Left lobe of liver (tissue), 2 donors: ENCODE results near the gene UBE2K. TPM values are rescaled to one million over a fixed set of nuclear protein-coding genes. Genes with fewer than 3 reads are reported as not detected.
"Not testable (repeated sequence)": the region's sequence is repeated elsewhere in the genome, so short reads cannot be mapped to it uniquely, and the experiment has no call there.

Experiments
- ATAC-seq: fragments of 200-7000 bp; cut with Tn5 transposase; one replicate; pipeline ENCODE4 v1.9.1; 2020; ENCODE audit warnings: mild to moderate bottlenecking, moderate library complexity
- DNase-seq: peaks from one replicate; pipeline ENCODE4 v3.0.0-alpha.2; 2020; ENCODE audit warnings: low spot score
- total RNA-seq: library from RNA; stranded (reverse); gene quantifications from one replicate; pipeline ENCODE4 v1.2.1, GENCODE V29; 2021
- donor health status: DM: no; HTN: no; CAD: no; lungs with moderate emphysema.
- donor health status: DM: no; HTN: yes; CAD: no.

UBE2K gene
- total RNA-seq, 1 donor from 2014 or later = 43.4 TPM

GRCh38 chr4:39785083-39785482, 87.1 kb downstream of the UBE2K start:
- DNase-seq (no peak), ATAC-seq (no peak)

- ATAC-seq (peak; percentile 28), DNase-seq (no peak)
These were observed 88.9 kb downstream of the UBE2K start for GRCh38 chr4:39786838-39787237.

GRCh38 chr4:39792128-39792527, 94.2 kb downstream of the UBE2K start:
- ATAC-seq = no peak
- no peak for DNase-seq

GRCh38 chr4:39792529-39792928, 94.6 kb downstream of the UBE2K start:
- ATAC-seq = no peak
- DNase-seq = no peak

- not testable (repeated sequence) for ATAC-seq, DNase-seq
These were observed 95.0 kb downstream of the UBE2K start for GRCh38 chr4:39792976-39793375.

GRCh38 chr4:39802005-39802404, 104.1 kb downstream of the UBE2K start:
- DNase-seq (no peak), ATAC-seq (no peak)

GRCh38 chr4:39808231-39808749, 110.4 kb downstream of the UBE2K start:
- DNase-seq = no peak

GRCh38 chr4:39812500-39812899, 114.6 kb downstream of the UBE2K start:
- ATAC-seq (no peak), DNase-seq (no peak)

More at GRCh38 chr4:39808231-39808749, 110.4 kb downstream of the UBE2K start:
- ATAC-seq = peak; percentile 63

GRCh38 chr4:39813033-39813432, 115.1 kb downstream of the UBE2K start:
- DNase-seq, ATAC-seq: not testable (repeated sequence)

GRCh38 chr4:39813761-39814160, 115.8 kb downstream of the UBE2K start:
- ATAC-seq, DNase-seq: not testable (repeated sequence)

GRCh38 chr4:39814403-39815185, 116.7 kb downstream of the UBE2K start:
- no peak for DNase-seq
- ATAC-seq = no peak

- no peak for DNase-seq
- no peak for ATAC-seq
These were observed 120.7 kb downstream of the UBE2K start for GRCh38 chr4:39818646-39819045.

GRCh38 chr4:39820186-39820585, 122.2 kb downstream of the UBE2K start:
- no peak for ATAC-seq
- DNase-seq = no peak

- DNase-seq = no peak
These were observed 124.0 kb downstream of the UBE2K start for GRCh38 chr4:39821951-39822350.

GRCh38 chr4:39822662-39823061, 124.7 kb downstream of the UBE2K start:
- DNase-seq (no peak), ATAC-seq (no peak)

More at GRCh38 chr4:39821951-39822350, 124.0 kb downstream of the UBE2K start:
- ATAC-seq = no peak

- no peak for ATAC-seq
- DNase-seq = no peak
These were observed 125.3 kb downstream of the UBE2K start for GRCh38 chr4:39823191-39823590.

- DNase-seq (no peak), ATAC-seq (peak; percentile 68)
These were observed 127.2 kb downstream of the UBE2K start for GRCh38 chr4:39825090-39825489.

- ATAC-seq (peak; percentile 52), DNase-seq (peak; percentile 7)
These were observed 127.8 kb downstream of the UBE2K start for GRCh38 chr4:39825741-39826231.
